ENCODE measurements around the gene ROBO2.

The ROBO2 gene

GRCh38 chr3:77038468-77038929 lies 1.4 kb upstream of the ROBO2 start:
- WGBS, 2 experiments, result 0% methylated on average over 21 of the region's 21 CpGs
- peak overlapping the region; percentile 63 for H3K4me3 ChIP-seq (ENCODE audit: insufficient read depth, low read depth, low read length)

GRCh38 chr3:77038930-77039605 lies 831 bp upstream of the ROBO2 start:
- Histone ChIP-seq H3K4me1 (ENCODE audit: control insufficient read depth, insufficient read depth, low read length) (no peaks in the 10 kb centered on the region), H3K27me3 (ENCODE audit: control insufficient read depth, insufficient read depth, low read length, poor library complexity, severe bottlenecking) (peaks cover 21% of the 10 kb centered on the region), H3K9me3 (ENCODE audit: control insufficient read depth, low read length) (no peaks in the 10 kb centered on the region), H3K27ac (ENCODE audit: insufficient read depth, low read depth, low read length, poor library complexity, severe bottlenecking) (peak overlapping the region; percentile 45), H3K36me3 (ENCODE audit: control insufficient read depth, insufficient read depth, low read length) (no peaks in the 10 kb centered on the region), H3K4me3 (ENCODE audit: insufficient read depth, low read depth, low read length) (peak overlapping the region; percentile 63)
- 0% methylated on average over 32 of the region's 33 CpGs for WGBS, 2 experiments

More at GRCh38 chr3:77038468-77038929, 1.4 kb upstream of the ROBO2 start:
- Histone ChIP-seq H3K9me3 (ENCODE audit: control insufficient read depth, low read length) (no peaks in the 10 kb centered on the region), H3K27me3 (ENCODE audit: control insufficient read depth, insufficient read depth, low read length, poor library complexity, severe bottlenecking) (peaks cover 21% of the 10 kb centered on the region), H3K36me3 (ENCODE audit: control insufficient read depth, insufficient read depth, low read length) (no peaks in the 10 kb centered on the region), H3K27ac (ENCODE audit: insufficient read depth, low read depth, low read length, poor library complexity, severe bottlenecking) (peak overlapping the region; percentile 45), H3K4me1 (ENCODE audit: control insufficient read depth, insufficient read depth, low read length) (no peaks in the 10 kb centered on the region)

- H3K9me3 ChIP-seq (ENCODE audit: control insufficient read depth, low read length), result no peaks in the 10 kb centered on the region
- H3K4me3 ChIP-seq (ENCODE audit: insufficient read depth, low read depth, low read length), result peak overlapping the region; percentile 63
- no peaks in the 10 kb centered on the region for H3K36me3 ChIP-seq (ENCODE audit: control insufficient read depth, insufficient read depth, low read length)
- H3K27ac ChIP-seq (ENCODE audit: insufficient read depth, low read depth, low read length, poor library complexity, severe bottlenecking), result no peak overlapping the region
- H3K27me3 ChIP-seq (ENCODE audit: control insufficient read depth, insufficient read depth, low read length, poor library complexity, severe bottlenecking), result peaks cover 21% of the 10 kb centered on the region
- H3K4me1 ChIP-seq (ENCODE audit: control insufficient read depth, insufficient read depth, low read length), result no peaks in the 10 kb centered on the region
- WGBS, 2 experiments, result 2% methylated on average over 10 to 11 of the region's 11 CpGs
These were observed 317 bp downstream of the ROBO2 start for GRCh38 chr3:77040216-77040615.

GRCh38 chr3:77040926-77041722 lies 1.2 kb downstream of the ROBO2 start:
- Histone ChIP-seq H3K36me3 (ENCODE audit: control insufficient read depth, insufficient read depth, low read length) (no peaks in the 10 kb centered on the region), H3K27ac (ENCODE audit: insufficient read depth, low read depth, low read length, poor library complexity, severe bottlenecking) (no peak overlapping the region), H3K9me3 (ENCODE audit: control insufficient read depth, low read length) (no peaks in the 10 kb centered on the region), H3K4me3 (ENCODE audit: insufficient read depth, low read depth, low read length) (peak overlapping the region; percentile 63), H3K4me1 (ENCODE audit: control insufficient read depth, insufficient read depth, low read length) (no peaks in the 10 kb centered on the region), H3K27me3 (ENCODE audit: control insufficient read depth, insufficient read depth, low read length, poor library complexity, severe bottlenecking) (peaks cover 21% of the 10 kb centered on the region)
- WGBS, 2 experiments, result 48 to 61% methylated on average over 9 of the region's 9 CpGs

GRCh38 chr3:77041811-77042210 lies 1.9 kb downstream of the ROBO2 start:
- Histone ChIP-seq H3K27ac (ENCODE audit: insufficient read depth, low read depth, low read length, poor library complexity, severe bottlenecking) (no peak overlapping the region), H3K27me3 (ENCODE audit: control insufficient read depth, insufficient read depth, low read length, poor library complexity, severe bottlenecking) (peaks cover 21% of the 10 kb centered on the region), H3K36me3 (ENCODE audit: control insufficient read depth, insufficient read depth, low read length) (no peaks in the 10 kb centered on the region), H3K4me1 (ENCODE audit: control insufficient read depth, insufficient read depth, low read length) (no peaks in the 10 kb centered on the region), H3K9me3 (ENCODE audit: control insufficient read depth, low read length) (no peaks in the 10 kb centered on the region), H3K4me3 (ENCODE audit: insufficient read depth, low read depth, low read length) (no peak overlapping the region)
- 95 to 97% methylated on average over 2 of the region's 2 CpGs for WGBS, 2 experiments

GRCh38 chr3:77042343-77042742 lies 2.4 kb downstream of the ROBO2 start:
- no peaks in the 10 kb centered on the region for H3K4me1 ChIP-seq (ENCODE audit: control insufficient read depth, insufficient read depth, low read length)
- no peaks in the 10 kb centered on the region for H3K9me3 ChIP-seq (ENCODE audit: control insufficient read depth, low read length)
- H3K36me3 ChIP-seq (ENCODE audit: control insufficient read depth, insufficient read depth, low read length), result no peaks in the 10 kb centered on the region
- no peak overlapping the region for H3K4me3 ChIP-seq (ENCODE audit: insufficient read depth, low read depth, low read length)
- H3K27ac ChIP-seq (ENCODE audit: insufficient read depth, low read depth, low read length, poor library complexity, severe bottlenecking), result no peak overlapping the region
- peaks cover 21% of the 10 kb centered on the region for H3K27me3 ChIP-seq (ENCODE audit: control insufficient read depth, insufficient read depth, low read length, poor library complexity, severe bottlenecking)
- 100% methylated on average over 2 of the region's 2 CpGs for WGBS, 2 experiments

- Histone ChIP-seq H3K27me3 (ENCODE audit: control insufficient read depth, insufficient read depth, low read length, poor library complexity, severe bottlenecking) (peaks cover 21% of the 10 kb centered on the region), H3K27ac (ENCODE audit: insufficient read depth, low read depth, low read length, poor library complexity, severe bottlenecking) (no peak overlapping the region), H3K4me3 (ENCODE audit: insufficient read depth, low read depth, low read length) (no peak overlapping the region), H3K36me3 (ENCODE audit: control insufficient read depth, insufficient read depth, low read length) (no peaks in the 10 kb centered on the region), H3K9me3 (ENCODE audit: control insufficient read depth, low read length) (no peaks in the 10 kb centered on the region), H3K4me1 (ENCODE audit: control insufficient read depth, insufficient read depth, low read length) (no peaks in the 10 kb centered on the region)
- 20 to 38% methylated on average over 1 to 2 of the region's 2 CpGs for WGBS, 2 experiments
These were observed 3.0 kb downstream of the ROBO2 start for GRCh38 chr3:77042882-77043281.

- Histone ChIP-seq H3K36me3 (ENCODE audit: control insufficient read depth, insufficient read depth, low read length) (no peaks in the 10 kb centered on the region), H3K27ac (ENCODE audit: insufficient read depth, low read depth, low read length, poor library complexity, severe bottlenecking) (no peak overlapping the region), H3K9me3 (ENCODE audit: control insufficient read depth, low read length) (no peaks in the 10 kb centered on the region), H3K27me3 (ENCODE audit: control insufficient read depth, insufficient read depth, low read length, poor library complexity, severe bottlenecking) (peaks cover 16% of the 10 kb centered on the region), H3K4me3 (ENCODE audit: insufficient read depth, low read depth, low read length) (no peak overlapping the region), H3K4me1 (ENCODE audit: control insufficient read depth, insufficient read depth, low read length) (no peaks in the 10 kb centered on the region)
- 97 to 100% methylated on average over 3 of the region's 3 CpGs for WGBS, 2 experiments
These were observed 5.8 kb downstream of the ROBO2 start for GRCh38 chr3:77045686-77046085.

- WGBS, 2 experiments, result 92 to 100% methylated on average over 5 of the region's 5 CpGs
- no peak overlapping the region for H3K4me3 ChIP-seq (ENCODE audit: insufficient read depth, low read depth, low read length)
- H3K4me1 ChIP-seq (ENCODE audit: control insufficient read depth, insufficient read depth, low read length), result peaks cover 15% of the 10 kb centered on the region
These were observed 8.3 kb downstream of the ROBO2 start for GRCh38 chr3:77048186-77048585.

GRCh38 chr3:77051591-77051990 lies 11.7 kb downstream of the ROBO2 start:
- peak overlapping the region; percentile 79 for H3K27ac ChIP-seq (ENCODE audit: insufficient read depth, low read depth, low read length, poor library complexity, severe bottlenecking)
- H3K4me1 ChIP-seq (ENCODE audit: control insufficient read depth, insufficient read depth, low read length), result peaks cover 28% of the 10 kb centered on the region
- no peaks in the 10 kb centered on the region for H3K27me3 ChIP-seq (ENCODE audit: control insufficient read depth, insufficient read depth, low read length, poor library complexity, severe bottlenecking)
- H3K36me3 ChIP-seq (ENCODE audit: control insufficient read depth, insufficient read depth, low read length), result no peaks in the 10 kb centered on the region
- no peak overlapping the region for H3K4me3 ChIP-seq (ENCODE audit: insufficient read depth, low read depth, low read length)
- WGBS, 2 experiments, result 87 to 92% methylated on average over 3 to 5 of the region's 5 CpGs
- no peaks in the 10 kb centered on the region for H3K9me3 ChIP-seq (ENCODE audit: control insufficient read depth, low read length)

More at GRCh38 chr3:77048186-77048585, 8.3 kb downstream of the ROBO2 start:
- Histone ChIP-seq H3K27ac (ENCODE audit: insufficient read depth, low read depth, low read length, poor library complexity, severe bottlenecking) (no peak overlapping the region), H3K27me3 (ENCODE audit: control insufficient read depth, insufficient read depth, low read length, poor library complexity, severe bottlenecking) (no peaks in the 10 kb centered on the region), H3K36me3 (ENCODE audit: control insufficient read depth, insufficient read depth, low read length) (no peaks in the 10 kb centered on the region), H3K9me3 (ENCODE audit: control insufficient read depth, low read length) (no peaks in the 10 kb centered on the region)

All from ectodermal cell (in vitro differentiated cells).